Activated effector memory CD4-positive, alpha-beta T cell treated with Interleukin-2 at 50 U/mL for 16 hours (primary cell): ENCODE measurements around the gene CPN2.

Source experiments
- DNase-seq: peaks from one replicate; pipeline ENCODE4 v3.0.0-alpha.2; 2020

Gene CPN2

GRCh38 chr3:194312743-194313281 lies 38.3 kb downstream of the CPN2 start:
- DNase-seq = no peak

GRCh38 chr3:194312186-194312742 lies 38.9 kb downstream of the CPN2 start:
- DNase-seq = no peak

DNA sequence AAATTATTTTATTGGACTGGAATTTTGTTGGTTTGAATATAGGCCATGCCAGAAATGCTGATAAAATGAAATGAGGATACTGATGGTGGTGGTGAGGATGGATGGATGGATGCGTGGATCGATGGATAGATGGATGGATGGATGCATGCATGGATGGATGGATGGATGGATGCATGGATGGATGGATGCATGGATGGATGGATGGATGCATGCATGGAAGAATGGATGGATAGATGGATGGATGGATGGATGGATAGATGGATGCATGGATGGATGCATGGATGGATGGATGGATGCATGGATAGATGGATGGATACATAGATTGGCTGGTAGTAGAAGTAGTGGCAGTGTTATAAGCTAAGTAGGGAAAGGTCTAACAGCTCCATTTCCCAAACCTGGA lies 40.1 kb downstream of the CPN2 start:
- no peak for DNase-seq

DNA sequence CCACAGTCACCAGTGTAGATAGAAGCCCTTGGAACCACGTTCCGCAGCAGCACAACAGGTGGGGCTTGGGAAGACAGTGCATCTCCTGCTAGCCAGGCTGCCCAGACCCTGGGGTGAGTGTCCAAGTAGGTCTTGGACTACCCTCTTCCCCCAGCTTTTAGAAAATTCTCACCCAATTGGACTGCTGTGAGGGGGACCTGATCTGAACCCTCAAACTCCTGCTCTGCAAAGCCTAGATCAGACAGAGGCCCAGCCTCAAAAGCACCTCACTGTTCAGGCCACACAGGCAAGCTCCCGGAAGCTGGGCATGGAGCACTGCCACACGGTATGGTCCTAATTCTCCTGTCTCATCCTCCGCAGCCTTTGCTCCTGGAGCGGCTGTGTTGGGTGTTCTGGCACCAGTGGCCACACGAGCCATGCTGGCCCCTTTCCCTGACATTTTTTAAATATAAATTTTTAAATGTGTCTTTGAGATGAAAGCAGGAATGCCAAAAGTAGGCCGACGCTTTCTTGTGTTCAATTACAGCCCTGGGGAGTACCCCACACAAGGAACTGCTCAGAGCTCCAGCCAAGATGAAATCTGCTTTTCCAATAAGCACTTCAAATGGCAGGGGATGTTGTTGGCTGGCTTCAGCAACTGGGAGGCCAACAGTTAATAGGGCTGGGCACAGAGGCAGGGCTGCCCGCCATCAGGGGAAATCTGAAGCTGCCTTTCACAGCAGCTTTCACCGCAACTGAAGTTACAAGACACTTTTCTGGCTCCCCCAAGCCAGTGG lies 40.9 kb downstream of the CPN2 start:
- DNase-seq = no peak

DNA sequence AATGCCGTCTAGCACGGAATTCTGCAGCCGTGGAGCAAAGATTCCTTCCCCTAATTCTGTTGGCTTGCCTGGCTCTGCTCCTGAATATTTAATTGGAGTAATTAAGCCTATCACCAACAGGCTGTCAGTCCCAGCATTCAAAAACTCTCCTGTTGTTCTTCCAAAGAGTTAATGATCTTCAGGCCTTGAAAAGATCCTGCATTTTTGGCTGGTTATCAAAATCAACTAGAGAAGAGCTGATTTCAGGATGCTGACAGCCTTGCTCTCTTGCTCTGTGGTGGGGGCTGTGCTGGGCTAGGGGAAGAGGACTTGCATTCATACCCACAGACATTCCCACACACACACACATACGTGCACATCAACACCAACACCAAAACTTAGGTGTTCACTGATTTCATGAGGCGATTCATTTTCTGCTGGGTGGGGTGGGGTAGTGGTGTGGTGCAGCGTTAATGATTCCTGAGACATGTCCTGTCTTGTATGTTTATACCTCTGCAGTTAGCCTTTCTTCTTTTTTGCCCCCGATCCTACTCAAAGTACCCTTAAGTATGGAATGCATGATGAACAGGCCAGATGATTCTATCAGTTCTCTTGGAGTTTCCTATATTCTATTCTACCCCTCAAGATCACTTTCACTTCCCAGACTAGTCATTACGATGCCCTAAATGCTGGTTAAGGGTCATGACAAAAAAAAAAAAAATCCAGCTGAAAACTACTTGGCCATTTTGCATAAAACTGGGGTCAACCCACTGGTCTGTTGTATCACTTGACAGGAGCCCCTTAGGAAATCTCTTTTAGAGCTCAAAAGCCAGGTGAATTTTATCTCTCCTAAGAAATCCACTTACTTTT lies 42.3 kb downstream of the CPN2 start:
- DNase-seq = no peak

DNA sequence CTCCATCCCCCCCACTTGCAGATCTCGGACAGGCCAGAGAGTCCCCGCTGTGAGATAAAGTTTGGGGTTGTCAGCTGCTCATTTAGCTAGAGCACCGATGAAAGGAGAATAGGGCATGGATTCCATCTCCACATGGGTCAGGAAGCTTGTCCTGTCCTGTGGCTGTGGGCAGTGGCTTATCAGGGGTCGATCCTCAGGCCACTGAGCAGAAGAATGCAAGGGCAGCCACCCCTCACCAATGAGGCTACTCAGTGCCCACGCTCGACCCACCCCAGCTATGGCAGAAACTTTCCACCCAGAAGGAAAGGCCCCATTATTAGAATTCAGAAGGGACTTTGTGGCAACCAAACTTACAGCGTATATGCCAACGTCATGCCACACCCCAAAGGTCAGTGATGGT lies 43.3 kb downstream of the CPN2 start:
- DNase-seq = no peak

DNA sequence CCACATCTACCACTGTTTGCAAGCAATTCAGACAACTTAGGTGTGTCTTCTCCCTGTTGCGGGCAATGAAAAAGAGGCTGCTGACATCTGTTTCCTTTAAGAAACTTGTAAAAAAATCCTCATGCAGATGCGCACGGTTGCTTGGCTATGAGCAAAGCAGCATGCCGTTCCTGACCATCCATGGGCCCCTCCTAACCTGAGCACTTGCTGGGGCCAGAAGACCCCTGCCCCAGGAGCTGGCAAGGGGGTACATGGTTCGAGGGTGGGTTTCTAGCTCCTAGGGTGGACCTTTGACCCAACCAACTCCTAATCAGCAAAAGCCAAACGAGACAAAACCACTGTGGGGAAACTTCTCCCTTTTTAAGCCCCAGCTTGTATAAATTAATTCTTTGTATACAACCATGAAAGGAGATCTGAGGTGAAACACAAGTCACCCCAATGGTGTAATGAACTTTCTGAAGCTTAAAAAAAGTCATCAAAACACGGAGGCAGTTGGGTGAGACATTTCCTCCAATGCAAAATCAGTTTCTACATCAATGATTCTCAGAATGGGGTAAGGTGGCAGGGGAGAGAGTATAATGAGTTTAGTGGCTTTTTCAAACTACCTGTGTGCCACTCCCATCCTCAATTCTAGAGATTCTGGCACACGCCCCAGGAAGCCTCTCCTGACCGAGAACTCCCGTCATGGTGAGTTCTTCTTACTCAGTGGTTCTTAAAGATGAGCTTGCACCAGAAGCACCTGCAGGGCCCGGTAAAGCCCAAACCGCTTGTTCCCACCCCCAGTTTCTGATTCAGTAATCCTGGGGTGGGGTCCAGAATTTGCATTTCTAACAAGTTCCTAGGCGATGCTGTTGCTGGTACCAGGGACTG lies 44.1 kb downstream of the CPN2 start:
- peak; percentile 27 for DNase-seq

DNA sequence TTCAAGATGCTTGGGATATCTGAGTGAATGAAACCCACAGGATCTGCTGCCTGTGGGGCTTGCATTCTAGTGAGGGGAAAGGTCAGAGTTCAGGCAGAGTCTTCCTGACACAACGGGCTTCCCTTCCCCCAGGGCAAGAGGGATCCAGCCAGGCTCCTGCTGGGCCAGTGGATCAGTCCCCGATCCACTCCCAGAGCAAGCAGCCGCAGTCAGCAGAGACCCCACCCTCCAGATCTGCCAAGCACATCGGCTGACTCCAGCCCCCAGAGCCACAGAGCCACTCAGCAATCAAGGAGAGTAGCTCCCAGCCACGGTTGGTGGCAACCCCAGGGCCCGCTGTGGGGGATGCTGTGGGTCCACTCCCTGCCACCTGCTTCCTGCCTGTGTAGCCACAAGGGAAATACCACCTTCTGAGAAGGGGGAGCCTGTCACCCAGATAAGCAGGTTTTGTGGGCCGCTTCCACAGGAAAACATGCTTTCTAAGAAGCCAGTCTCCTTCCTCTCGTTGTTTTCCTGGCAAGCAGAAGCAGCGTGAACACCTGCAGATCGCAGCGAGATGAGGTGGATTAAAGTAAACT lies 44.9 kb downstream of the CPN2 start:
- DNase-seq = peak; percentile 54

- DNase-seq = no peak
Measured at GRCh38 chr3:194305356-194306108, 45.6 kb downstream of the CPN2 start.

DNA sequence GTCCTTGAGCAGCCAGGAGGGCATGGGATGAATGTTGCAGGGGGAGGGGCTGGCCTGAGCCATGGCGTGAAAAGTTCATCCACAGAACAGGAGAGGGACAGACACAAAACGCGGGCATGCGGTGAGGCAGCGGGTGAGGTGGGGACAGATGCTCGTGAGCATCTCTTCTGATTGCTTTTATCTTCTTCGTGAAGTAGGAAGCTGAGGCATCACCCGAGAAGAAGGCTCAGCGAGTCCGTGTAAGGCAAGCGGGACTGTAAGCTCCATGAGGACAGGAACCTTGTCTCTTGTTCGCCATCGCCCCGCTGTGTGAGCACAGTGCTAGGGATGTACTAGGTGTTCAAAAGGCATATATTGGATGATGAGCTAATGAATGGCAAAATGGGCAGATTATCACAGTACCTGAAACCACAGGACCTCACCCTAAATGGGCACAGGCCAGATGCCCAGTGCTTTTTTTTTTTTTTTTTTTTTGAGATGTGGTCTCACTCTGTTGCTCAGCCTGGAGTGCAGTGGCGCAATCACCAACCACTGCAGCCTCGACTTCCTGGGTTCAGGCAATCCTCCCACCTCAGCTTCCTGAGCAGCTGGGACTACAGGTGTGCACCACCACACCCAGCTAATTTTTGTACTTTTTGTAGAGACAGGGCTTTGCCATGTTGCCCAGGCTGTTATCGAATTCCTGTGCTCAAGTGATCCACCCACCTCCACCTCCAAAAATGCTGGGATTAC lies 46.8 kb downstream of the CPN2 start:
- no peak for DNase-seq

- DNase-seq = no peak
Measured at GRCh38 chr3:194303749-194304148, 47.4 kb downstream of the CPN2 start.

- DNase-seq = no peak
Measured at GRCh38 chr3:194301730-194302129, 49.4 kb downstream of the CPN2 start.

DNA sequence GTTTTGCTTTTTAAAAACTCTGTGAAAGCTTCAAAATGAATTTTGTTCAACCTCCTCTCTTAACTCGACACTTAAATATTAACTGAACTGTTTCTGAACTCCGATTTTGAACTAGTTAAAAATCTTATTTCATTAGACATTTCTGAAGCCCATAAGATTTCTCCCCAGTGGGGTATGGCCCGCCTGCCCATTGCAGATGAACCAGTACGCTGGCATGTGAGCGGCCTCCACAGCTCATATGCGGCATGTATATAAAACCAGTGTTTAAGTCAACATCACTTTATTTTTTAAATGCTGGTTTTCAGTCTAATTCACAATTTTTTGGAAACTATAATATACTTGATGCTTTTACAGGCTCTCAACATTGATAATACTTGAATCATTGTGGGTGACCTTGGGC lies 50.2 kb downstream of the CPN2 start:
- no peak for DNase-seq

DNA sequence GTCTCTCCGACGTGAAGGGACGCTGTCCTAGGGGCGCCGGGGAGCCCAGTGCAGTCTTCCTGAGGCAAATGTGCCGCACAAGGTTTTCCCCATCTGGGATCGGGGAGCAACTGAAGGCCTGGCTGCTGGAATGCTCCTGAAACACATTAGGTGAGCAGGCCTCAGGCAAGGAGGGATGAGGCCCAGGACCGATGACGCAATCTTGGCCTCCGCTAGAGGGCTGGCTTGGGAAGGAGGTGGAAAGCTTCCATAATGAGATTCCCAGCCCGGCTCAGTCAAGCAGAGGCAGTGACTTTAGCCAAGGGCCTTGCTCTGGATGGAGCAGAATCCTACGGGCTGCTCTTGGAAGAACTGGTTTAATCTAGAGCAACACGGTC lies 50.8 kb downstream of the CPN2 start:
- DNase-seq = no peak

GRCh38 chr3:194298331-194299227 lies 52.5 kb downstream of the CPN2 start:
- DNase-seq = no peak

DNA sequence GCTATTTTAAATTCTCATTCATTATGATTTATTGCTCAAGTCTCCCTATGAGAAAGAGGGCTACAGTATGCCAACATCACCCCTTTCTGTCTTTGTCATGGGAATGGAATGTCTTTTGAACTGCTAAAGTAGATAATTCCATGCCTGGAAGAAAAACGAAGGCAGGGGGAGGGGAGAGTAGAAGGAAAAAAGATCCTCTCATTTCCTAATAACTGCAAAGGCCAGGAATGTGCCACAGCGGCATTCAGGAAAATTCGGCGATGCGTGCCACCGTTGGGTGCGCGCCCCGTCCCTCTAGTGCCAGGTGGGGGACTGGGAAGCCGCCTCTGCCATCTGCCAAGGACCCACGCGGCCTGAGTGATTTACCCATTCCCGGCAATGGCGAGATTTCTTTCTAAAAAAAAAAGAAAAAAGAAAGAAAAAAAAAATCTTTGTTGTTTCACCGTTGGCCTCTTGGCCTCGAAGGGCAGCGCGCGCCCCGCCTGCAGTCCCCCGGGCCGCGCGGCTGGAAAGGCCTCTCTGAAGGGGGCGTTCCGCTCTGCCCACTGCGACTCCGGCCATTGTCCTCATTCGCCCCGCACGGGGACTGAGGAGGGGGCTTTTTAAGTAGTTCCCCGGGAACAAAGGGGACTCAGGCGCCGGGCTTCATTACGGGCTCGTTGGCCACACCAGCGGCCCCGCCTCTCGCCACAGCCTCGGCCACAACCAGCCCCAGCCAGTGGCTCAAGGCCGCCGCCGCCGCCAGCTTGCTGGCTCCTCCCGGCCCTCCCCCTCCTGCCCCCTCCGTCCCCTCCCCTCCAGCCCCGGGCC lies 54.5 kb downstream of the CPN2 start:
- DNase-seq = no peak

DNA sequence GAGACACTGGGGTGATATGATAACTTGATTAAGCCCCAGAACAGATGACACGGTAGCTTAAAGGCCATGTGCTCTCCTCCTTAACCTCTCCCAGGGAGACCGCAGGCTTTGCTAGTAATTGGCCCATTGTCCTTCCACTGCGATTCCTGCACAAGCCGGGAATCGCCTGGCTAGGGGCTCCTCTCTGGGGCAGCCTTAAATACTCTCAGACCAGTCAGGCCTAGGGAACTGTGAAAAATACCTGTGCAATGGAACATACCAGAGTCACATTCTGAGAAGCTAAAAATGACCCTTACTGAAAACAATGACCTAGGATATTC lies 56.3 kb downstream of the CPN2 start:
- DNase-seq = no peak

- no peak for DNase-seq
Measured at GRCh38 chr3:194294199-194294894, 56.8 kb downstream of the CPN2 start.
